Coronary artery (tissue), 2 donors: ENCODE data around the gene TRIOBP.

Experiments used
- DNase-seq: peaks from one replicate; pipeline ENCODE4 v3.0.0-alpha.2; 2017; ENCODE audit warnings: low spot score
- H3K27ac ChIP-seq, 2 donors: fragments of 200-600 bp; sonication (generic); one replicate each; pipeline ENCODE4 v1.5.1; 2016 to 2019
- H3K4me3 ChIP-seq: fragments of 200-600 bp; sonication (generic); 2 replicates; pipeline ENCODE4 v1.5.1; 2016; ENCODE audit warnings: mild to moderate bottlenecking, moderate library complexity
- CTCF ChIP-seq: fragments of 200-600 bp; sonication (generic); IDR thresholded peaks from one replicate; pipeline ENCODE4 v1.5.1; 2019; ENCODE audit warnings: antibody characterized with exemption

The TRIOBP gene

GRCh38 chr22:37753746-37754145 is 56.9 kb downstream of the TRIOBP start:
- no peak for TF ChIP-seq CTCF
- Histone ChIP-seq H3K4me3 (no peak overlapping the region), H3K27ac (peak overlapping the region; percentile 5 to 67)
- DNase-seq, result no peak

- no peak for DNase-seq
- no peak for TF ChIP-seq CTCF
- Histone ChIP-seq H3K4me3 (no peak overlapping the region), H3K27ac (no peak overlapping the region)
Observed at GRCh38 chr22:37757663-37758062, 60.8 kb downstream of the TRIOBP start.

- H3K27ac ChIP-seq, result no peak overlapping the region
- no peak overlapping the region for H3K4me3 ChIP-seq
- TF ChIP-seq CTCF, result no peak
- DNase-seq, result no peak
Observed at GRCh38 chr22:37758694-37759093, 61.8 kb downstream of the TRIOBP start.

DNA sequence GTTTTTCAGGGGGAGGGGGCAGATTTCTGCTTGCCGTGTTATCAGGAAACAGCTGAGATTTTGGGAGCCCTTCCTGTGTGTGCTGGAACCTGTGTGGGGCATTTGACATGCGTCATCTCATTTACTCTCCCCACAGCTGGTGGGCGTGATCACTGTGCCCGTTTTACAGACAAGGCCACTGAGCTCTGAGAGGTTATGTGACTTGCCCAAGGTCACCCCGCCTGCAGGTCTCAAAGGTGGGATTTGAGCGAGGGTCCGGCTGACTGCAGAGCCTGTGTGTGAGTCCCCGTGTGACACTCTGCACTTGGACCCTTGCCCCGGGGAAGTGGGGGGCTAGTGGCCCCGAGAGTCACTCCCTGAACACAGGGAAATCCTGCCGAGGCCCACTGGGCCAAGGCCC is 62.4 kb downstream of the TRIOBP start:
- TF ChIP-seq CTCF, result no peak
- H3K4me3 ChIP-seq, result no peak overlapping the region
- no peak for DNase-seq

GRCh38 chr22:37760152-37760551 is 63.3 kb downstream of the TRIOBP start:
- Histone ChIP-seq H3K27ac (no peak overlapping the region), H3K4me3 (no peak overlapping the region)
- no peak for DNase-seq
- TF ChIP-seq CTCF, result no peak

More for the DNA sequence above, 62.4 kb downstream of the TRIOBP start:
- no peak overlapping the region for H3K27ac ChIP-seq

DNA sequence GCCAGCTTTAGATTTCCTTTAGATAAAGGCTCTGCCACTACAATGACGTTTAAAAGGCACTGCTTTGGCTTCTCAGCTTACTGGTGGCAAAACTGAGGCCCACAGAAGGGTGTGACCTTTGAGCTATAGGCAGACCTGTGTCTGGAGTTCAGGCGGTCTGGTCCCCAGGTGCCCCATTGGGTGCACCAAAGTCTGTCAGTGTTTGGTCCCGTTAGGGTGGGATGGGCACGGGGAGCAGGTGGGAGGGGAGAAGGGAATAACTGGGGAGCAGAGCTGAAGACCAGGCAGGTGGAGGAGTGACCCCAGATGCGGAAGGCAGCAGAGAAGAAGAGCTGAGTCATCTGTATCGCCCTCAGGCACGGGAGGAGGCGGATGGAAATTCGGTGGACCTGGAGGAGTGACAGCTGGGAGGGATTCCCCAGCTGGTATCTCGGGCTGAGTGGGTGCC is 65.6 kb downstream of the TRIOBP start:
- no peak for DNase-seq
- Histone ChIP-seq H3K4me3 (no peak overlapping the region), H3K27ac (no peak overlapping the region)
- TF ChIP-seq CTCF, result no peak

GRCh38 chr22:37763012-37763411 is 66.2 kb downstream of the TRIOBP start:
- Histone ChIP-seq H3K4me3 (no peak overlapping the region), H3K27ac (no peak overlapping the region)
- DNase-seq, result no peak
- TF ChIP-seq CTCF, result no peak
